WTC11 (cell line): ENCODE measurements around the gene NUDT21. TPM values are rescaled to one million over a fixed set of nuclear protein-coding genes. Genes with fewer than 3 reads are reported as not detected.

Experiments
- ATAC-seq: fragments of 200-7000 bp; cut with Tn5 transposase; 2 replicates; pipeline ENCODE4 v1.10.0; 2021; ENCODE audit warnings: mild to moderate bottlenecking, moderate library complexity
- CTCF ChIA-PET: fragments of 300-600 bp; sonication (Branson Sonifier 250); formaldehyde crosslinking; loops from one replicate; lab custom pipeline; 2021; ENCODE audit warnings: antibody characterized with exemption; lab: Charles Lee
- POLR2A ChIA-PET: fragments of 350-600 bp; sonication (Branson Sonifier 250); formaldehyde crosslinking; loops from one replicate; lab custom pipeline; 2021; ENCODE audit warnings: antibody characterized with exemption; lab: Charles Lee
- DNase-seq: peaks from one replicate; pipeline ENCODE4 v3.0.0; 2021; ENCODE audit warnings: low spot score
- H3K27ac Mint-ChIP-seq: 2 replicates; pipeline ENCODE4 v1.8.0; 2021; ENCODE audit warnings: mixed read lengths
- H3K27me3 Mint-ChIP-seq: 2 replicates; pipeline ENCODE4 v1.8.0; 2021; ENCODE audit warnings: low read depth, mild to moderate bottlenecking, moderate library complexity, mixed read lengths
- H3K36me3 Mint-ChIP-seq: 2 replicates; pipeline ENCODE4 v1.8.0; 2021; ENCODE audit warnings: mixed read lengths
- H3K4me1 Mint-ChIP-seq: 2 replicates; pipeline ENCODE4 v1.8.0; 2022; ENCODE audit warnings: mixed read lengths
- H3K4me3 Mint-ChIP-seq: 2 replicates; pipeline ENCODE4 v1.8.0; 2021; ENCODE audit warnings: mild to moderate bottlenecking, moderate library complexity, mixed read lengths
- H3K9me3 Mint-ChIP-seq: 2 replicates; pipeline ENCODE4 v1.8.0; 2021; ENCODE audit warnings: mixed read lengths
- AR ChIP-seq: fragments of 250-450 bp; sonication (Bioruptor Pico); IDR thresholded peaks from 2 replicates; pipeline ENCODE4 v1.9.0; 2021; ENCODE audit warnings: mild to moderate bottlenecking
- CREM ChIP-seq: sonication (generic); formaldehyde crosslinking; IDR thresholded peaks from 2 replicates; pipeline ENCODE4 v1.8.1; 2022; ENCODE audit warnings: mild to moderate bottlenecking, missing genetic modification reagents, moderate library complexity
- ELF4 ChIP-seq: sonication (generic); formaldehyde crosslinking; IDR thresholded peaks from 2 replicates; pipeline ENCODE4 v1.8.1; 2022; ENCODE audit warnings: low read depth, mild to moderate bottlenecking, moderate library complexity, missing genetic modification reagents
- FOXJ3 ChIP-seq: sonication (generic); formaldehyde crosslinking; IDR thresholded peaks from 2 replicates; pipeline ENCODE4 v1.9.0; 2021; ENCODE audit warnings: missing genetic modification reagents, mild to moderate bottlenecking, borderline replicate concordance
- GABPB1 ChIP-seq: sonication (generic); formaldehyde crosslinking; IDR thresholded peaks from 2 replicates; pipeline ENCODE4 v1.8.1; 2023; ENCODE audit warnings: mild to moderate bottlenecking, missing genetic modification reagents
- GRHL2 ChIP-seq: fragments of 250-450 bp; sonication (Bioruptor Pico); IDR thresholded peaks from 2 replicates; pipeline ENCODE4 v1.8.0; 2022; ENCODE audit warnings: mild to moderate bottlenecking, moderate library complexity; ENCODE audit not compliant: insufficient replicate concordance, severe bottlenecking
- HMGA2 ChIP-seq: fragments of 250-450 bp; sonication (Bioruptor Pico); IDR thresholded peaks from 2 replicates; pipeline ENCODE4 v1.4.0; 2021; ENCODE audit warnings: mild to moderate bottlenecking, moderate library complexity
- JAZF1 ChIP-seq: fragments of 250-450 bp; sonication (Bioruptor Pico); IDR thresholded peaks from 2 replicates; pipeline ENCODE4 v1.9.0; 2021; ENCODE audit warnings: moderate library complexity, mild to moderate bottlenecking, inconsistent platforms
- NFE2L1 ChIP-seq: sonication (generic); formaldehyde crosslinking; IDR thresholded peaks from 2 replicates; pipeline ENCODE4 v1.8.1; 2023; ENCODE audit warnings: missing genetic modification reagents
- OVOL2 ChIP-seq: fragments of 250-450 bp; sonication (Bioruptor Pico); IDR thresholded peaks from 2 replicates; pipeline ENCODE4 v1.9.0; 2021; ENCODE audit warnings: mild to moderate bottlenecking, borderline replicate concordance
- RORB ChIP-seq: fragments of 250-450 bp; sonication (Bioruptor Pico); IDR thresholded peaks from 2 replicates; pipeline ENCODE4 v1.9.0; 2021; ENCODE audit warnings: mild to moderate bottlenecking
- STAT6 ChIP-seq: sonication (generic); formaldehyde crosslinking; conservative IDR thresholded peaks from 2 replicates; pipeline ENCODE4 v1.8.1; 2023; ENCODE audit warnings: mild to moderate bottlenecking, low read depth, missing genetic modification reagents, moderate library complexity
- USF1 ChIP-seq: sonication (generic); formaldehyde crosslinking; IDR thresholded peaks from 2 replicates; pipeline ENCODE4 v1.8.0; 2022; ENCODE audit warnings: mild to moderate bottlenecking, missing genetic modification reagents
- USF2 ChIP-seq: sonication (generic); formaldehyde crosslinking; IDR thresholded peaks from 2 replicates; pipeline ENCODE4 v1.8.1; 2023; ENCODE audit warnings: mild to moderate bottlenecking, missing genetic modification reagents, moderate library complexity
- ZBTB43 ChIP-seq: sonication (generic); formaldehyde crosslinking; IDR thresholded peaks from 2 replicates; pipeline ENCODE4 v1.8.1; 2023; ENCODE audit warnings: mild to moderate bottlenecking, missing genetic modification reagents
- ZNF512 ChIP-seq: sonication (generic); formaldehyde crosslinking; IDR thresholded peaks from 2 replicates; pipeline ENCODE4 v1.8.1; 2022; ENCODE audit warnings: missing genetic modification reagents, borderline replicate concordance
- ZNF532 ChIP-seq: fragments of 250-450 bp; sonication (Bioruptor Pico); IDR thresholded peaks from 2 replicates; pipeline ENCODE4 v1.9.0; 2021; ENCODE audit warnings: mild to moderate bottlenecking, borderline replicate concordance
- total RNA-seq: library from RNA; stranded (reverse); gene quantifications from 3 replicates; pipeline ENCODE4 v1.2.3, GENCODE V29; 2021

Gene NUDT21
- total RNA-seq, 1 experiment from 2014 or later, result 263 TPM

- no peak for ATAC-seq
- CTCF ChIA-PET, result interaction anchor here (1.7 kb wide), 1 partner anchor 18 kb away, joined by 6 read pairs; no protein-coding TSS in a partner anchor
- TF ChIP-seq NFE2L1, result no peak
- TF ChIP-seq USF1 (CRISPR knock-in tag), result no peak
- TF ChIP-seq ZNF532 (CRISPR knock-in tag), result no peak
- no peak for TF ChIP-seq ZNF512 (CRISPR knock-in tag)
- no peak for TF ChIP-seq USF2 (CRISPR knock-in tag)
- TF ChIP-seq AR (CRISPR knock-in tag), result no peak
- TF ChIP-seq JAZF1 (CRISPR knock-in tag), result no peak
- TF ChIP-seq HMGA2 (CRISPR knock-in tag), result no peak
- no peak for TF ChIP-seq STAT6
- TF ChIP-seq OVOL2 (CRISPR knock-in tag), result no peak
- TF ChIP-seq GRHL2 (CRISPR knock-in tag), result no peak
- no peak for TF ChIP-seq CREM (CRISPR knock-in tag)
- no peak for TF ChIP-seq ELF4 (CRISPR knock-in tag)
- TF ChIP-seq RORB, result no peak
- TF ChIP-seq FOXJ3, result no peak
- no peak for TF ChIP-seq GABPB1 (CRISPR knock-in tag)
- TF ChIP-seq ZBTB43 (CRISPR knock-in tag), result no peak
Measured at GRCh38 chr16:56419740-56420548, 31.2 kb downstream of the NUDT21 start.

More at GRCh38 chr16:56419740-56420548, 31.2 kb downstream of the NUDT21 start:
- no peaks in the 10 kb centered on the region for H3K36me3 Mint-ChIP-seq
- peaks cover 49% of the 10 kb centered on the region for H3K4me1 Mint-ChIP-seq
- POLR2A ChIA-PET, result no interaction called here
- peaks cover 14% of the 10 kb centered on the region for H3K27me3 Mint-ChIP-seq
- peak overlapping the region; percentile 30; the same call in 1 of the 2 replicates for H3K27ac Mint-ChIP-seq
- DNase-seq, result no peak
- no peaks in the 10 kb centered on the region for H3K9me3 Mint-ChIP-seq
- no peak overlapping the region for H3K4me3 Mint-ChIP-seq
